GM19395 (cell line): ENCODE data around the gene WBP2.
A peak's percentile ranks its signal among the peaks of the same experiment; 100 is the strongest.

ENCODE experiments used
- ATAC-seq: cut with Tn5 transposase; IDR thresholded peaks from one replicate; pipeline ENCODE4 v1.9.1; 2021; ENCODE audit warnings: mild to moderate bottlenecking, moderate library complexity; ENCODE audit not compliant: unreplicated experiment

Gene WBP2

DNA sequence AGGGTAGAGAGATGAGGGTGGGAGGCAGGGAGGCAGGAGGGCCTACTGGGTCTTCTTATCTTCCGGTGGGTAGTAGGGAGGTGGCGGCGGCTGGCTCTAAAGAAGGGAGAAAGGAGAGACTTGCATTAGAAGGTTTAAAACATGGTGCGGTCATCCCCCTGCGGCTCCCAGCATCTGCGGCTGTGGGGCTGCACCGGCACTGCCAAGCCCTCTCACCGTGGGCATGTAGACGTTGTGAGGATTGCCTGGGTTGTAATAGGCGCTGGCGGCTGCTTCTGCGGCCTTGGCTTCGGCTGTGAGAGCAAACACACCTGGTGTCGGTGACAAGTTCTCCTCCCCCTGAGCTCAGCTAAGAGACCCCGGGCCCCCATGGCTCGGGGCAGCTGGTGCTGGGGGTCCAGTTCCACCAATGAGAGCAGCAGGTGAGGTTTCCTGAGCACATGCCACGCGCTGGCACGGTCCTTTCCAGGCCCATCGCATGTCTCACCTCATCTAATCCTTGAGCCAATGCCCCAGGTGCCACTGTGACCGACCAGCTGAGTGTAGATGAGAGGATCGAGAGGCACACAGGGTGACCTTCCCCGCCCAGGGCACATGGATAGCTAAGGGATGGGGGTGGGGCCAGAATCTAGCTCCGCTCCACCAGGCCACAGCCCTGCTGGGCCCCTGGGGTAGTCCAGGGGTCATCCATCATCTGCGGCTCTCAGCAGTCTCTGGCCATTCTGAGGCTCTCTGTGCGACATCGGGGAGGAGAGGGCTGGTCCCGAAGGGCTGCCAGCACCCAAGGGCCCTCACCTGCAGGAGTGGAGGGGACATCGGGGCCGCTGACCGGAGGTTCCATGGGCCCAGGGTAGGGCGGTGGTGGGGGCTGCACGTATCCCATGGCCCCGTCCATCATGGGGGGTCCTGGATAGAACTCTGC lies 8.2 kb downstream of the WBP2 start:
- no peak for ATAC-seq

DNA sequence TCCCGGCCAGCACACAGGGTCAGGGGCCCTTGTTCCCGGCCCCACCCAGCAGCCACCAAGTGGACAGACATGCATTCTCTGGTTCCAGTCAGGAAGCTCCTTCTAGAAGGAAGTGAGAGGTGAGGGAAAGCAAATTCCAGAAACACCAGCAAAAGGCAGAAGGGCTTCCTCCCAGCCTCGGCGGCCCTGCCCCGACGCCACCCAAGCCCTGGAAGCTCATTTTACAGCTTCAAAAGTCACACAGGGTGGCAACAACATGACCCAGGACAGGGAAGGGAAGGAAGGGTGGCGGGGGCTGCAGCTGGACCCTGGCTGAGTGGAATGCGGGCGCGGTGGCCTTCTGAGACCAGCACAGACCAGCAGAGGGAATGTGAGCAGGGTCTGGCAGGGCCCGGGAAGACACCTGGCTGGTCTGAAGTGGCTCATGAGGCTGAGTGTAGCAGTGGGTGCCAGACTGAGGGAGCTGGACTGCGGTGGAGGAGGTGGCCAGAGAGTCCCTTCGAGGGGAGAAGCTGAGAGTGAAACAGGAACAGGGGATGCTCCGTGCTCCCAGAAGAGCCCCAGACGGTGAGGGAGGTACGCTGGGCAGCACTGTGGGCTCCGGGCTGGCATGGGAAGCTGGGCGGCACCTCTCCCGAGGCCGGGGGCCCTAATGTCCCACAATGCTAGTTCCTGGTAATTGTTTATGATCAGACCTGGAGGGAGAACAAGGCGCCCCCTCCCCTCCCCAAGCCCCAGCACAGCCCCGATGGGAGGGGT lies 9.0 kb downstream of the WBP2 start:
- ATAC-seq: no peak

DNA sequence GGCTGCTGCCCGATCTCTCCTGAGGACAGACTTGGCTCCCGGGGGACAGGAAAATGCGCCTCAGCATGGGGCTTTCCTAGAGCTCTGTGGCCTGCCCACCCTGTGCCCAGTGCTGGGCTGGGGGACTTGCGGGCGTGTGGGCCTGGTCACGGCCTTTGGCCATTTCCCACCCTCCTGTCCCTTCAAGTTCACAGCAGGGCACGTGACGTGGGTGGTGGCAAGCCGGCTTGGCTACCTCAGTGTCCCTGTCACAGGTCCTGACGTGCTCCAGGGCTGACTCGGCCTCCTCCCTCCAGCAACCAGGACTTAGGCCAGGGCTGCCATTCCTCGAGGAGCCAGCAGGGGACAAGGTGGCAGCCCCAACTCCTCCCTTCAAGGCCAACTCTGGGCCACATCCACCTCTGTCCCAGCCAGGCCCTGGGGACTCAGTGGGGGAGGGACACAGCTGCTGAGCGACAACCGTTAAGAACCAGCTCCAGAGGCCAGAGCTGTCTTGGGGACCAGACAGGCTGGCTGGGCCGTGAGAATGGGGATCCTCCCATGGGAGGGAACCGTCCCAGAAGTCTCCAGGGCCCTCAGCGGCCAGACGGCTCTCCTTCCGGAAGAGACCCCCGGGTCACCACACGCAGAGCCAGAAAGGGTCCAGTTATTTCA lies 9.9 kb downstream of the WBP2 start:
- ATAC-seq: peak; percentile 67

DNA sequence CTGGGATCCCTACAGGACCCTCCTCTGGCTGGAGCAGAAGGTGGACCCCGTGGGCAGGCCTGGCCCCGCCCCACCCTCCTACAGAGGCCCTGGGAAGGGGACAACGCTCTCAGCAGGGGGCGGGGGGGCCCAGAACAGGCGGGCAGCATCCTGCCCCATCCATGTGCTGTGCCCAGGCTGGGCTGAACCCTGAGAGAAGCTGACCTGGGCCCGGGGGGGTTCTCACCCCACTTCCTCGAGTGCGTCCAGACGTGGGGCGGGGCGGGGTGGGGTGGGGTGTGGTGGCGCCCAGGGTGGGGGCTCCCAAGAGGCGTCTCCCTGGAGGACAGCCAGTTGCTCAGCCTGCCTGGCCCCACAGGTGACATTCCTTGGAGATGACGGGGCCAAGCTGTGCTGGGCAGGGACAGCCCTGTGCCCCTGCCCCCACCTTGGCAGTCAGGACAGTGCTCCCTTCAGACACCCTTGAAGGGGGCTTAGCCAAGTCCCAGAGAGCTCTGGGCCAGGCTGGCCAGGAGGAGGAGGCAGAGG lies 10.5 kb downstream of the WBP2 start:
- no peak for ATAC-seq

DNA sequence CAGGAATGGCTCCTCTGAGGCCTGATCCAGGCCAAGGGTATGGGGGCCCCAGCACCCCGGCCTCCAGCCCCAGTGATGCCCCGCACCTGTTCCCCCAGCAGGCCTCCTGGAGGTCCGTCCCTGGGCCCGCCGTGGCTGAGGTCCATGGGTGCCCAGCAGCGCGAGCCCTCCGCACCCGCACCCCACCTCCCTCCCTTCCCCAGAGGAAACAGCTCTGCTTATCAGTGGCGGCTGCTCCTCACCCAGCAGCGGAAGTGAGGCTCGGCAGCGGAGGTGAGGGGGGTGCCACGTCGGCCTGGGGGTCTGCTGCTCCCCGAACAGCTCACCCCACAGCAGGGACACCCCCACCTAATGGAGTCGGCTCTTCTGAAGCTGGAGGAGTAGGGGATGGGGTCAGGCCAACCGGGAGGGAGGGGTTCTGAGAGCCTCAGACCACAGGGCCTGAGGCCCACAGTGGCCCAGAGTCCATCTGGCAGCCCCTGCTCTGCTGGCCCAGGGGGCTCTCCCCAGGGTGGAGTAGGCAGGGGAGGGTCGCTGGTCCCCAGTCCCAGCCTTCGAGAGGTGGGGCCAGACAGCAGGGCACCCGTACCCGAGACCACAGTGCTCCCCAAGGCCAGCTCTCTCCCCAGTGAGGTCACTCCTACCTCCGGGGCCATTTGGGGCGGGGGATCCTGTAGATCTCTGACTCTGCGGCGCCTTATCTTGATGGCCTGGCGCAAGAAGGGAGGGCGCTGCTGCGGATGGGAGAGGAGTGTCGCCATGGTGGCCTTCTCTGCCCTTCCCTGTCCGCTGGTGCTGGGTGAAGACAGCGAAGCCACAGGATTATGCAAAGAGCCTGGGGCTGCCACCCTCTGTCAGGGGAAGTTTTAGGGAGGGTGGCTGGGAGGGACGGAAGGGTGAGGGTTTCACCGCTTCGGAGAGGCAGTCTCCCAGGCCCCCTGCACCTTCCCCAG lies 11.3 kb downstream of the WBP2 start, which contains the start of gene UNC13D:
Gene UNC13D (minus strand): TSS at position 828 of the 953 bp plus-strand sequence. CDS start 67 bp downstream, at position 761.
- ATAC-seq: no peak

DNA sequence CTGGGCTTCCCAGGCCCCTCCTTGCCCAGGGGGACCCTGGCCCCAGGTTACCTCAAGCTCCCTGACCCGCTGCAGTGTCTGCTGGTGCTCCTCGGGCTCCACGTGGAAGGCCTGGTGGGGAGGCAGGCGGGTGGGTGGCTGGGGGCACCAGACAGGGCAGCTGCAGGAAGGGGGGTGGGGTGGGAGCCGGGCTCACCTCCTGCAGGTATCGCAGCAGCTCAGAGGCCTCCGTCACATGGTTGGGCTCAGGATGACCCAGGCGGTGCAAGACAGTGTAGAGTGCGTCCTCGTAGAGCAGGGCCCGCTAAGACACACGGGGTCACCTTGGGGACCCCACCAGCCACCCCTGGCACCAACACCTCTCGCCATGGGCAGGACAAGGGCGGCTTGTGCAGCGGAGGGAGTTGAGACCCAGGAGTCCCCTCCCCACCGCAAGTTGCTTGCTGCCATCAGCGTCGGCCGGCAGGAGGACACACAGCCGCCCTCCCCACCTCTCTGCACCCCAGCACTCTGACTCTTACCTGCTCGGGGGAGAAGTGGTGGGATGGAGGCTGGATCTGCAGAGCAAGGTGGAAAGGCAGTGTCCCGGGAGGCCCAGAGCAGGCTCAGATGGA lies 12.1 kb downstream of the WBP2 start:
- ATAC-seq: no peak

DNA sequence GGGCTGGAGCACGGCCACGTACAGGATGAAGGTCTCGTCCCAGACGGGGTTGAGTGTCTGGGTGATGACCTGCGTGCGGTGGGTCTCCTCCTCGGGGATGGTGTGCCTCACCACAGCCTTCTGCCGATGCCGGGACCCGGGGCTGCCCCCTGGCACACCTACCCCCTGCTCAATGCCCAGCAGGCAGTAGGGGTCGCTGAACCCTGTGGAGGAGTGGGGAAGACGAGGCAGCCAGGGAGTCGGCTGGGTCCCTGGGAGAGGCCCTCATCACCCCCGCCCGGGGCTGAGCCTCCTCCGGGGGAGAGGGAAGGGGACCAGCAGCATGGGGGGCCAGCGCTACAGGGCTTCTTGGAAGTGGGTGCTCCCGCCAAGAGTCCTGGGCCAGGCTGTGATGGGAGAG lies 12.7 kb downstream of the WBP2 start:
- ATAC-seq: no peak

DNA sequence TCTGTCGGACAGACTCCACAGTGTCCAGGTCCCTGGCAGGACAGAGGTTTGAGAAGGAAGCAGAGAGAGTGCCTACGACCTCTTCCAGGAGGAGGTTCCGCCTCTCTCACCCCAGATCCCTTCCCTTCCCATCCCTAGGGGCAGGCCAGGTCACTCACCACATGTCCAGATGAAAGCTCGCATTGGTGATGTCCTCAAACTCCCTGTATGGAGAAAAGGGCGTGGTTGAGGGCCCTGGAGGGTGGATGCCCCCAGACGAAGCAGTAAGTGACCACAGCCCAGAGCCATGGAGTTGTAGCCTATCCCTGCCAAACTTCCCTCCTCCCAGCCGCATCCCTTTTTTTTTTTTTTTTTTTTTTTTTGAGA lies 14.4 kb downstream of the WBP2 start:
- no peak for ATAC-seq

DNA sequence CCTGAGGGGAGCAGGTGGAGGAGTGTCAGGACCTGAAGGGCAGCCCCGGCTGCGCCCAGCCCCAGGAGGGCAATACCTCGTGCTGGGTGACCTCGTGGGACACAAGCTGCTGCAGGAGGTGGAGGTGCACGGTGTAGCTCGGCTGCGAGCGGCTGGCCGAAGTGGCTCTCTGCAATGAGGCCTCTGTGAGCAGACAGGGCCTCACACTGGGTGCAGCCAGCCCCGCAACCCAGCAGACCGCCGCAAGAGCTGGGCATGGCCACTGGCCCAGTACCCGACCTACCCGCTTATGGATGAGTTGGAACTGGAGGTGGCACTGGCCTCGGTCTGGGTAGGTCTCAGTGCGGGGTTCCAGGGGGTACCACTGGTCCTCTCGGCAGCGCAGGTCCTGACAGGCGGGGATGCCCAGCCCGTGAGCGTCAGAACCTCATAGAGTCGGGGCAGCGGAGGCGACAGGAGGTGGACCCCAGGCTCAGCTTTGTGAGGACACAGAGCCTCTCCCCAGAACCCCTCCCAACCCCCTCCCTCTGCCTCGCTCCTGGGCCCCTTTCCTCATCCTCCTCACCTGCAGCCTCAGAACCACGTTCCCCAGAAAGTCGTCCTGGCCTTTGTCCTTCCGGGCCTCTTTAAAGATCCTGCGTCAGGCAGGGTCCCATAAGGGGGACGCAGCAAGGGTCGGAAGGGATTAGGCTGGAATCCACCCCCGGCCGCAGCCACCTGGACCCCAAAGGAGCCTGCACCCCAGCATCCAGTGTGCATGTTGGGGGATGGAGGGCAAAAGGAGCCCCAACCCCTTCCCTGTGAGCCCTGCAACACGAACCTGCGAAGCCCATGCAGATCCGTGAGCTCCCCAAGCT lies 15.0 kb downstream of the WBP2 start:
- ATAC-seq: no peak

DNA sequence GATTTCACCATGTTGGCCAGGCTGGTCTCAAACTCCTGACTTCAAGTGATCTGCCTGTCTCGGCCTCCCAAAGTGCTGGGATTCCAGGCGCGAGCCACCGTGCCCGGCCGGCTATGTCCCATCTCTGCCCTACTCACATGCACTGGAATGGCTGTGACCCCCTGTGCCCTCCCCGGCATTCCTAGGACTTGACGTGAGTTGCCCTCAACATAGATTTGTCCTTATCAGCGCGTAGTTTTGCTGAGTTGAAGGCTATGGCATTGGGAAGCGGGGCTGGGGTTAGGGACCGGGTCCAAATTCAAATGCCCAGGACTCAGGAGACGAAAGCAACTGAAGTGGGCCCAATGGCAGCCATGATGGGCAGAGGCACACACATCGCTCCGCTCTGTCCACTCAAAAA lies 16.7 kb downstream of the WBP2 start:
- no peak for ATAC-seq

DNA sequence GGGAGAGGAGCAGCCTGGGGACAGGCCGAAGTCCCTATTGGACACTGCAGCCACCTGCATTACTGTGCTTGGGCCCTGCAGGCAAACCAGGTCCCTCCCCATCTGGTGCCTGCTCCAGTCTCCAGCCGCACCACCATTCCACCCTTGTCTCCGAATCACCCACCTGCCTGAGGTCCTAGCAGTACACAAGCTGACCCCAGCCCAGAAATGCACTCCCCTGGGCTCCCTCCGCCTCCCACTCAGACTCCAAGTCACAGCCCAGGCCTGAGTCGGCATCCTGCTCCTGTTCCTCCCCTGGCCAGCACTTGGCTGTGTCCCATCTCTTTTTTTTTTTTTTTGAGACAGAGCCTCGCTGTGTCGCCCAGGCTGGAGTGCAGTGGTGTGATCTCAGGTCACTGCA lies 17.2 kb downstream of the WBP2 start:
- ATAC-seq: no peak

DNA sequence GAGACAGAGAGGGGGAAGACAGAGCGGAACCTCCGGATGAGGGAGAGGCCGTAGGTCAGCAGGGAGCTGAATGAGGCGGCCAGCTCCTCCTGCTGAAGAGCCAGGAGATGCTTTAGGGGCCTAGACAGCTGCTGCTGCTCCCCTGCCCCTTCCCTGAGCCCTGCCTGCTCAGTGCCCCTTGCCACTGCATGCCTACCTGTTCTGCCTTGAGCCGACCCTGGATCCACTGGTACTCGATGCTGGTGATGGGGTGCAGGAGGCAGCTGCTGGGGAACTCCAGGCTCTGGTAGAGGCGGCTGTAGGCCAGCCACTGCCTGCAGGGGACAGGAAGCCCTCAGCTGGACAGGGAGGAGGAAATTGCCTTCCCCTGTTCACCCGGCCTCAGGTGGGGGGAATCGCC lies 18.5 kb downstream of the WBP2 start:
- ATAC-seq: no peak

DNA sequence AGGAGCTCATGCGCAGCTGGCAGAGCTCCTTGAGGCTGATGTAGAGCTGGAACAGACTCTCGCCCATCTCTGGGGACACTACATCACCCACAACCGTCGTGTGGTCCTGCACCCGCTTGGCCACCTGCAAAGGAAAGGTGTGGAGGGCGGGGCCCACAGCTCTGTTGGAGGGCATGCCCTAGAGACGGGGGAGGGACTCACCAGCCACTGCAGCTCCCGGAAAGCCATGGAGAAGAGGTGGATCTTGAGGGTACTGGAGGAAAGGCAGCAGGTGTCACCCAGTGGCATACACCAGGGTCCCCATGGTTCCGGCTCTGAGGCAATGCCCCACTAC lies 19.5 kb downstream of the WBP2 start:
- no peak for ATAC-seq

DNA sequence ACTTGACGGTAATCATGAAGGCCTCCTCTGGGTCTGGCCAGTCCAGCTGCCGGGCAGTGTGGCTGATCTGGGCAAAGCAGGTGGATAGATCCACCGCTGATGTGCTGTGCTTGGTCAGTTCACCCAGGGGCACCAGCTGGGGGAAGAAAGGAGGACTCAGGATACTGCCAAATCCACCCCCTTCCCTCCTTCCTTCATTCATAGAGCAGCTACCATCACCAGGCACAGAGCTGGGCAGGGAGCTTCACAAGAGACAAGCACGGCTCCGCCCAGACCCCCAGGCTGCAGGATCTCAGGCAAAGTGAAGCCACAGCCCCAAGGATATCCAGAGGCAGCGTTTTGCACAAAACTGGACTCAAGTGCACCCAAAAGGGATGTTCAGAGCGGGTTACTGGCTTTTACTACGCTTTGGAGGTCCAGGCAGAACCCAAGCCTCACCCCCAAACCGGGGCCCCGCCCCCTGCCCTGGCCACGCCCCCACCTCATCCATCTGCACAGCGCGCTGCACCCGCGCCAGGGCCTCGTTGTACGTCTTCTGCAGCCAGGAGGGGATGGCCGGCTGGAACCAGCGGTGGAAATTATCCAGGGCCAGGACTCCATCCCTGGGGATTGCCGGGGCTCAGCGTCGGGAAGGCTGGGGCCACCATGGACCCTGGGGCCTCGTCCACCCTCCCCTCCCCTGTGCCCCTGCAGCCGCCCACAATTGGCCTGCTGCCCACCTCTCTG lies 20.0 kb downstream of the WBP2 start:
- ATAC-seq: no peak

DNA sequence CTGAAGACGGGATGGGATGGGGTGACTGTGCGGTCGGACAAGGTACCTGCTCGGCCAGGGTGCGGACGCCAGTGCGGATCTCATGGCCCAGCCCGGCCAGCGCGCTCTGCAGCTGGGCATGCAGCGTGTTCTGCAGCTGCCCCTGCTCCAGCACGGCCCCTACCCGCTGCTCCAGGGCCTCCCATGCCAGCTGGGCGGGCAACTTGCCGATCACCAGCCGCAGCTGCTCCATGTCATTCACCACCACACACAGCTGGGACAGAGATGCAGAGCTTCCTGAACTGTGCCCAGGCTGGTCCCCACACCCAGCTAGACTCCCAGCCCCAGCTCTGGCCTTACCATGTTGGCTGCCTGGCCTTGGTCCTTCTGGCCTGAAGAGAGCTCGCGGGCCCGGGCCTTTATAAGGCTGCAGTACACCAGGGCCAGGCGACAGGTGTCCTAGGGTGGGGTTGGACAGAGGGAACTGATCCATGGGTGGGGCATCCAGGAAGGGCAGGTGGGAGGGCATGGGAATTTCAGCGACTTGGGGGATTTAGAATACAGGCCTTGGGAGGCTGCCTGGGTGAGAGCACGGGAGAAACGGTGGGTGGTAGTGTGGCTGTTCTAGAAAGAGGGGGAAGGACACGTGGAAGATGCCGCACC lies 20.7 kb downstream of the WBP2 start:
- no peak for ATAC-seq

DNA sequence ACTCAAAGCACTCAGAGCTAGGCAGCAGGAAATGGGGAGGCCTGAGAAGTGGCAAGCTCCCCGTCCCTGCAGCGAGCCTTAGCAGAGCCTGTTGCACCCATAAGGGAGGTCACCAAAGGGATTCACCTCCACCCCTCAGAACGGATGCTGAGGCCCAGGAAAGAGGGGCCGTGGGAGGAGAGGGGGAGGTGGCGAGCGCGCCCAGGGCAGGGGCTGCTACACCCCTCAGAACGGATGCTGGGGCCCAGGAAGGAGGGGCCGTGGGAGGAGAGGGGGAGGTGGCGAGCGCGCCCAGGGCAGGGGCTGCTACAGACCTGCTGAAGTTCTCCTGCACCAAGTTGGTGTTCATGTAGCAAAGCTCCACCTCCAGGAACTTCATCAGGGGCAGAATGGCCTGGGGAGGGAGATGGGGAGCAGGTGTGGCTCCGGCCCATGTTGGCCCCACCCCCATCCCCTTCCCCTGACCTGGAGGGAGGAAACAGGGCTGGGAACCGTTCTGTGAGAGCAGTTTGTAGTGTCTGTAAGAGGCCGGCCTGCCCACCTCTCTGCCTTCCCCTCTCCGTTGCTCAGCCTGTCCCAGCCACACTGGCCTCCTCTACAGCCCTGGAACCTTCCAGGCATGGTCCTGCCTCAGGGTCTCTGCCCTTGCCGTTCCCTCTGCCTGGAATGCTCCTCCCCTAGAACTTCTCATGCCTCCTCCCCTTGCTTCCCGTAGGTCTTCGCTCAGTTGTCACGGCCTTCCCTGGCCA lies 22.3 kb downstream of the WBP2 start:
- no peak for ATAC-seq

DNA sequence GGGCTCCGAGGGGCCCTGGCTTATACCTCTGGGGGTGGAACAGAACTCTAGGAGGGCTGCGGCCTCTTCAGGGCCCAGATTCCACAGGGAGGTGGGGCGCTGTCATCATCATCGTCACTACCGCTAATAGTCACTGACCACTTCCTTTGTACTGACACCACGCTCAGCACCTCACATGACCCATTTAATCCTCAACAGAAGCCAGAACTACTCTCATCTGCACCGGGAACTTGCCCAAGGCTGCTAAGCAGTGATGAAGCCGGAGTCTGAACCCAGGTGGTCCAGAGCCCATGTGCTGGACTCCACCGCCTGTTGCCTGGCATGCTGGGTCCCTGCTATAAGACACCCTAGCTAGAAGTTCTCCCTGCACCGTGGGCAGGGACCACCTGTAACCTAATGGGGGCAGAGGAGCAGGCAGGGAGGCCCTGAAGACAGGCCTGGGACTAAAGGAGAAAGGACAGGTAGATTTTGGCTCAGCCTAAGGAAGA lies 22.9 kb downstream of the WBP2 start:
- no peak for ATAC-seq
